HG02571 (cell line): ENCODE results near the gene XPNPEP1.
"Not testable (repeated sequence)": the region's sequence is repeated elsewhere in the genome, so short reads cannot be mapped to it uniquely, and the experiment has no call there.

Experiments
- ATAC-seq: cut with Tn5 transposase; IDR thresholded peaks from one replicate; pipeline ENCODE4 v1.9.1; 2021; ENCODE audit warnings: mild to moderate bottlenecking, moderate library complexity; ENCODE audit not compliant: unreplicated experiment

Gene XPNPEP1

GRCh38 chr10:109926061-109926745, 2.9 kb upstream of the XPNPEP1 start:
- no peak for ATAC-seq

- no peak for ATAC-seq
Observed at GRCh38 chr10:109924967-109925620, 1.8 kb upstream of the XPNPEP1 start.

GRCh38 chr10:109924087-109924486, 776 bp upstream of the XPNPEP1 start:
- no peak for ATAC-seq

GRCh38 chr10:109922358-109922975, 844 bp downstream of the XPNPEP1 start:
- no peak for ATAC-seq

GRCh38 chr10:109920016-109920415, 3.3 kb downstream of the XPNPEP1 start:
- ATAC-seq, result no peak

GRCh38 chr10:109919220-109919619, 4.1 kb downstream of the XPNPEP1 start:
- ATAC-seq, result no peak

- ATAC-seq, result not testable (repeated sequence)
Observed at GRCh38 chr10:109918707-109919106, 4.6 kb downstream of the XPNPEP1 start.

- no peak for ATAC-seq
Observed at GRCh38 chr10:109915566-109915965, 7.7 kb downstream of the XPNPEP1 start.

- no peak for ATAC-seq
Observed at GRCh38 chr10:109914966-109915365, 8.3 kb downstream of the XPNPEP1 start.

- no peak for ATAC-seq
Observed at GRCh38 chr10:109913306-109913892, 9.9 kb downstream of the XPNPEP1 start.

- peak; percentile 82 for ATAC-seq
Observed at GRCh38 chr10:109912335-109913281, 10.7 kb downstream of the XPNPEP1 start.

GRCh38 chr10:109911903-109912302, 11.4 kb downstream of the XPNPEP1 start:
- no peak for ATAC-seq

- no peak for ATAC-seq
Observed at GRCh38 chr10:109906316-109906715, 17.0 kb downstream of the XPNPEP1 start.

- no peak for ATAC-seq
Observed at GRCh38 chr10:109904397-109904796, 18.9 kb downstream of the XPNPEP1 start.

- ATAC-seq, result peak; percentile 50
Observed at GRCh38 chr10:109902992-109903947, 20.0 kb downstream of the XPNPEP1 start.

- ATAC-seq, result no peak
Observed at GRCh38 chr10:109899356-109900331, 23.7 kb downstream of the XPNPEP1 start.

- no peak for ATAC-seq
Observed at GRCh38 chr10:109898666-109899355, 24.5 kb downstream of the XPNPEP1 start.

GRCh38 chr10:109898007-109898406, 25.3 kb downstream of the XPNPEP1 start:
- ATAC-seq, result no peak
